IMR-90 (cell line): ENCODE data around the gene OR14I1. TPM values are rescaled to one million over a fixed set of nuclear protein-coding genes. Genes with fewer than 3 reads are reported as not detected.
A peak's percentile ranks its signal among the peaks of the same experiment; 100 is the strongest.

Experiments used
- ATAC-seq: fragments of 200-7000 bp; cut with Tn5 transposase; 2 replicates; pipeline ENCODE4 v1.9.1; 2020; ENCODE audit warnings: low read depth, mild to moderate bottlenecking, moderate library complexity
- BruUV-seq: library from RNA; stranded (reverse); fragments of 400-500 nt; replicated peaks from 2 replicates; lab custom pipeline; 2021; lab: Mats Ljungman, UMichigan
- CTCF ChIA-PET: fragments of 300-600 bp; formaldehyde crosslinking; extraction: SDS; loops from one replicate; lab custom pipeline; 2021; ENCODE audit warnings: antibody characterized with exemption; lab: Yijun Ruan, JAX
- POLR2A ChIA-PET: fragments of 300-600 bp; sonication (Branson Sonifier 250); formaldehyde crosslinking; loops from one replicate; lab custom pipeline; 2022; ENCODE audit warnings: antibody characterized with exemption; ENCODE audit not compliant: unreplicated experiment; lab: Charles Lee
- DNase-seq: peaks from one replicate; pipeline ENCODE4 v3.0.0; 2013
- H2AFZ ChIP-seq: replicated peaks from 2 replicates; pipeline ENCODE3; 2013; ENCODE audit warnings: low read length, mild to moderate bottlenecking; ENCODE audit not compliant: poor library complexity
- H2AK5ac ChIP-seq: 2 replicates; pipeline ENCODE4 v1.6.1; 2013; ENCODE audit warnings: low read depth, low read length, inconsistent platforms
- H2AK9ac ChIP-seq: replicated peaks from 2 replicates; pipeline ENCODE3; 2013; ENCODE audit warnings: mild to moderate bottlenecking, low read depth, low read length, moderate library complexity; ENCODE audit not compliant: poor library complexity
- H2BK120ac ChIP-seq: 2 replicates; pipeline ENCODE4 v1.6.1; 2013; ENCODE audit warnings: low read depth, low read length, inconsistent platforms
- H2BK15ac ChIP-seq: 3 replicates; pipeline ENCODE4 v1.6.1; 2013; ENCODE audit warnings: low read depth, low read length, inconsistent platforms
- H2BK20ac ChIP-seq: 2 replicates; pipeline ENCODE4 v1.6.1; 2013; ENCODE audit warnings: low read depth, mild to moderate bottlenecking, inconsistent platforms, low read length, moderate library complexity
- H2BK5ac ChIP-seq: 2 replicates; pipeline ENCODE4 v1.6.1; 2013; ENCODE audit warnings: mild to moderate bottlenecking, low read depth, low read length, inconsistent platforms; ENCODE audit not compliant: poor library complexity, severe bottlenecking
- H3K14ac ChIP-seq: replicated peaks from 2 replicates; pipeline ENCODE4 v1.6.1; 2013; ENCODE audit warnings: low read depth, low read length, inconsistent platforms
- H3K18ac ChIP-seq: 2 replicates; pipeline ENCODE4 v1.6.1; 2013; ENCODE audit warnings: low read depth, low read length, control low read depth
- H3K23ac ChIP-seq: 2 replicates; pipeline ENCODE4 v1.6.1; 2013; ENCODE audit warnings: low read depth, low read length, inconsistent platforms
- H3K27ac ChIP-seq: 2 replicates; pipeline ENCODE4 v1.5.1; 2013; ENCODE audit warnings: mild to moderate bottlenecking, control low read depth, low read length; ENCODE audit not compliant: insufficient read depth
- H3K27me3 ChIP-seq: 2 replicates; pipeline ENCODE4 v1.6.1; 2013; ENCODE audit warnings: low read length; ENCODE audit not compliant: control insufficient read depth, insufficient read depth
- H3K36me3 ChIP-seq: 2 replicates; pipeline ENCODE4 v1.6.1; 2013; ENCODE audit warnings: low read length, mixed read lengths; ENCODE audit not compliant: control insufficient read depth, insufficient read depth
- H3K4ac ChIP-seq: 2 replicates; pipeline ENCODE4 v1.6.1; 2013; ENCODE audit warnings: low read depth, low read length, inconsistent platforms
- H3K4me1 ChIP-seq: 2 replicates; pipeline ENCODE4 v1.6.1; 2013; ENCODE audit warnings: low read length, mixed read lengths; ENCODE audit not compliant: control insufficient read depth, insufficient read depth
- H3K4me2 ChIP-seq: 2 replicates; pipeline ENCODE4 v1.6.1; 2013; ENCODE audit warnings: low read depth, mild to moderate bottlenecking, control low read depth, low read length, moderate library complexity
- H3K4me3 ChIP-seq: 2 replicates; pipeline ENCODE4 v1.5.1; 2013; ENCODE audit warnings: low read depth, mild to moderate bottlenecking, control low read depth, low read length, moderate library complexity; ENCODE audit not compliant: insufficient read depth
- H3K56ac ChIP-seq: 2 replicates; pipeline ENCODE4 v1.6.1; 2013; ENCODE audit warnings: low read length, inconsistent platforms; ENCODE audit not compliant: insufficient read depth; ENCODE audit errors: extremely low read depth
- H3K79me1 ChIP-seq, 2 experiments: 2 replicates each; pipeline ENCODE4 v1.6.1; 2013; ENCODE audit warnings: low read length in 2 of 2, inconsistent platforms in 1 of 2, low read depth in 1 of 2
- H3K9ac ChIP-seq: 2 replicates; pipeline ENCODE4 v1.6.1; 2013; ENCODE audit warnings: low read depth, low read length, control low read depth
- H3K9me1 ChIP-seq: 2 replicates; pipeline ENCODE4 v1.6.1; 2013; ENCODE audit warnings: low read length, inconsistent platforms; ENCODE audit not compliant: insufficient read depth
- H3K9me3 ChIP-seq: 2 replicates; pipeline ENCODE4 v1.6.1; 2013; ENCODE audit warnings: low read length; ENCODE audit not compliant: control insufficient read depth, insufficient read depth
- H4K20me1 ChIP-seq: 2 replicates; pipeline ENCODE4 v1.6.1; 2013; ENCODE audit warnings: low read length, inconsistent platforms; ENCODE audit not compliant: insufficient read depth
- H4K5ac ChIP-seq: 2 replicates; pipeline ENCODE4 v1.6.1; 2013; ENCODE audit warnings: mild to moderate bottlenecking, low read depth, low read length, control low read depth
- H4K8ac ChIP-seq, 2 experiments: 2 replicates each; pipeline ENCODE4 v1.6.1; 2013; ENCODE audit warnings: low read depth in 2 of 2, low read length in 2 of 2, control low read depth in 1 of 2, inconsistent platforms in 1 of 2
- H4K91ac ChIP-seq: 2 replicates; pipeline ENCODE4 v1.6.1; 2013; ENCODE audit warnings: low read depth, low read length, inconsistent platforms; ENCODE audit not compliant: insufficient read depth
- BHLHE40 ChIP-seq: fragments of 150-350 bp; IDR thresholded peaks from 2 replicates; pipeline ENCODE4 v1.6.1; 2016; ENCODE audit warnings: mild to moderate bottlenecking, low read depth, low read length
- CEBPB ChIP-seq: IDR thresholded peaks from 2 replicates; pipeline ENCODE4 v1.6.1; 2012; ENCODE audit warnings: low read depth, low read length, improper control_type of control experiment
- CHD1 ChIP-seq: IDR thresholded peaks from 2 replicates; pipeline ENCODE4 v1.6.1; 2012; ENCODE audit warnings: low read depth, low read length, improper control_type of control experiment
- FOS ChIP-seq: fragments of 150-350 bp; IDR thresholded peaks from 2 replicates; pipeline ENCODE4 v1.6.1; 2016; ENCODE audit warnings: low read depth, low read length
- MAFK ChIP-seq: IDR thresholded peaks from 2 replicates; pipeline ENCODE4 v1.6.1; 2012; ENCODE audit warnings: low read depth, low read length, improper control_type of control experiment
- MAZ ChIP-seq: IDR thresholded peaks from 2 replicates; pipeline ENCODE4 v1.6.1; 2012; ENCODE audit warnings: low read depth, mild to moderate bottlenecking, low read length, improper control_type of control experiment, moderate library complexity, borderline replicate concordance
- MXI1 ChIP-seq: IDR thresholded peaks from 2 replicates; pipeline ENCODE4 v1.6.1; 2012; ENCODE audit warnings: low read depth, mild to moderate bottlenecking, low read length, moderate library complexity, borderline replicate concordance
- NFE2L2 ChIP-seq: fragments of 150-350 bp; IDR thresholded peaks from 2 replicates; pipeline ENCODE4 v1.6.1; 2016; ENCODE audit warnings: low read depth, mild to moderate bottlenecking, low read length
- POLR2A ChIP-seq: IDR thresholded peaks from 2 replicates; pipeline ENCODE4 v1.6.1; 2012; ENCODE audit warnings: mild to moderate bottlenecking, low read depth, low read length
- RAD21 ChIP-seq: IDR thresholded peaks from 2 replicates; pipeline ENCODE4 v1.6.1; 2012; ENCODE audit warnings: low read length, improper control_type of control experiment
- RCOR1 ChIP-seq: IDR thresholded peaks from 2 replicates; pipeline ENCODE4 v1.6.1; 2012; ENCODE audit warnings: mild to moderate bottlenecking, low read length, improper control_type of control experiment; ENCODE audit not compliant: insufficient replicate concordance
- RFX5 ChIP-seq: IDR thresholded peaks from 2 replicates; pipeline ENCODE4 v1.8.0; 2012; ENCODE audit warnings: low read depth, mild to moderate bottlenecking, low read length, moderate library complexity
- SMC3 ChIP-seq: fragments of 150-350 bp; IDR thresholded peaks from 2 replicates; pipeline ENCODE4 v1.6.1; 2016; ENCODE audit warnings: low read depth, mild to moderate bottlenecking, antibody characterized with exemption, low read length, moderate library complexity
- WGBS, 2 experiments: methylation state at CpG; one replicate each; pipeline versions ENCODE4 v1.1.5 to v1.1.7; 2013; ENCODE audit warnings: missing lambda C conversion rate in 2 of 2; ENCODE audit not compliant: insufficient read length in 1 of 2; ENCODE audit errors: extremely low coverage in 2 of 2; 5-methylcytosine and 5-hydroxymethylcytosine counted together
- dilution Hi-C: fragments of 300-500 bp; cut with HindIII; formaldehyde crosslinking; loops from one replicate; pipeline ENCODE4 v1.14.3; 2018; ENCODE audit warnings: low sequenced_read_pairs; ENCODE audit not compliant: unreplicated experiment
- in situ Hi-C: fragments of 300-500 bp; cut with MboI; formaldehyde crosslinking; loops from 3 replicates; pipeline ENCODE4 v1.14.3; 2019; ENCODE audit warnings: low sequenced_read_pairs, inconsistent platforms, mixed read lengths
- intact Hi-C: fragments of 100-400 bp; cut with micrococcal nuclease; formaldehyde crosslinking; loops from 2 replicates; pipeline ENCODE4 v1.10.0; 2022
- polyA plus RNA-seq, 3 experiments: library from polyadenylated mRNA; depleted of rRNA; stranded (reverse); fragments of >200 nt; gene quantifications; 2 replicates each; pipeline ENCODE4 v1.2.3, GENCODE V29; 2012; ENCODE audit warnings: low replicate concordance in 1 of 3
- total RNA-seq: library from RNA; depleted of rRNA; stranded (reverse); fragments of >200 nt; gene quantifications from 2 replicates; pipeline ENCODE4 v1.2.3, GENCODE V29; 2012
- TF ChIP-seq, protein P1 (sequence below): fragments of 150-350 bp; IDR thresholded peaks from 2 replicates; pipeline ENCODE4 v1.6.1; 2016; ENCODE audit warnings: low read depth, mild to moderate bottlenecking, low read length, moderate library complexity, borderline replicate concordance
- TF ChIP-seq, protein P2 (sequence below): fragments of 150-350 bp; IDR thresholded peaks from 2 replicates; pipeline ENCODE4 v1.6.1; 2017; ENCODE audit warnings: mild to moderate bottlenecking, antibody characterized with exemption, low read length, low read depth
- TF ChIP-seq, protein P3 (sequence below): conservative IDR thresholded peaks from 2 replicates; pipeline ENCODE4 v1.5.1; 2012; ENCODE audit warnings: mild to moderate bottlenecking, low read depth, low read length, improper control_type of control experiment

Gene OR14I1
- total and polyA plus RNA-seq, 2 of the 4 experiments (the other 2 are of a cell fraction), result not detected

DNA sequence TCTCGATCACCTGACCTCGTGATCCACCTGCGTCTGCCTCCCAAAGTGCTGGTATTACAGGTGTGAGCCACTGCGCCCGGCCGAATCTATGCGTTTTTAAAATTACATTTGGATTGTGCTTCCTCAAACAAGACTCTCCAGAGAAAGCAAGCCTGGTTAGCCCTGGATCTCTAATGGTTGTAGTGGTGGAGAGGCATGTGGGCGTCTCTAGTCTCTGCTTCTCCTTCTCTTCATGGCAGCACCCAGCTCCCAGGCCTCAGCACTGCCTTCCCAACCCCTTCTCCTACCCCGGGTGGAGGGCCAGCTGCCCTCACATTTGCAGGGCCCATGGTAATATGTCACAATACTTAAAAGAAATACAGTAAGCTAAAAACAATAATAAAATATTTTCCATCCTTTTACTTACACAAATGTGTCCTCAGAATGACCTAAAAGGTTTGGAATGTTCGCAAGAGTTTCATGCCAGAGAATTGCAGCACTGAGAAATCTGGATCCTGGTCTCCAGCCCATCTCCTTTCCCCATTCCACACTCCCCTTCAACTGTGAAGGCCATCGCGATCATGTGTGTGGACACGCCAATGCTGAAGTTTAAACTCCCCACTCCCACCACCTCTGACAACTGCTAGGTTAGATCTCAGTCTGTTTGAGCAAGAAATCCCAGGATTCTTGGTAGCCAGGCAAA lies 7.0 kb downstream of the OR14I1 start:
- H3K4ac ChIP-seq, result no peak overlapping the region
- H3K56ac ChIP-seq, result no peak overlapping the region
- ChIA-PET CTCF (no interaction called here), POLR2A (no interaction called here)
- H3K9ac ChIP-seq, result no peak overlapping the region
- no CpG with 5 or more reads among the region's 13 CpGs for WGBS, 2 experiments
- intact Hi-C loops (no loop called here), dilution Hi-C loops (no loop called here), in situ Hi-C loops (no loop called here)
- no peak overlapping the region for H2BK15ac ChIP-seq
- no peak for ATAC-seq
- peaks cover 24% of the 10 kb centered on the region for H3K9me3 ChIP-seq
- H2AK9ac ChIP-seq, result no peak overlapping the region
- H4K8ac ChIP-seq, result no peak overlapping the region
- H3K36me3 ChIP-seq, result no peaks in the 10 kb centered on the region
- no peaks in the 10 kb centered on the region for H3K9me1 ChIP-seq
- H3K27me3 ChIP-seq, result no peaks in the 10 kb centered on the region
- H2BK5ac ChIP-seq, result no peak overlapping the region
- H2AK5ac ChIP-seq, result no peak overlapping the region
- H3K14ac ChIP-seq, result no peak overlapping the region
- H3K27ac ChIP-seq, result no peak overlapping the region
- no peak overlapping the region for H4K5ac ChIP-seq
- H2BK120ac ChIP-seq, result no peak overlapping the region
- peak; percentile 5 for DNase-seq
- H3K4me3 ChIP-seq, result no peak overlapping the region
- TF ChIP-seq, protein P1, sequence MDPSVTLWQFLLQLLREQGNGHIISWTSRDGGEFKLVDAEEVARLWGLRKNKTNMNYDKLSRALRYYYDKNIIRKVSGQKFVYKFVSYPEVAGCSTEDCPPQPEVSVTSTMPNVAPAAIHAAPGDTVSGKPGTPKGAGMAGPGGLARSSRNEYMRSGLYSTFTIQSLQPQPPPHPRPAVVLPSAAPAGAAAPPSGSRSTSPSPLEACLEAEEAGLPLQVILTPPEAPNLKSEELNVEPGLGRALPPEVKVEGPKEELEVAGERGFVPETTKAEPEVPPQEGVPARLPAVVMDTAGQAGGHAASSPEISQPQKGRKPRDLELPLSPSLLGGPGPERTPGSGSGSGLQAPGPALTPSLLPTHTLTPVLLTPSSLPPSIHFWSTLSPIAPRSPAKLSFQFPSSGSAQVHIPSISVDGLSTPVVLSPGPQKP, result no peak
- TF ChIP-seq MAFK (no peak), MAZ (no peak), CEBPB (no peak), FOS (no peak), RCOR1 (no peak), NFE2L2 (no peak), RFX5 (no peak), MXI1 (no peak), SMC3 (no peak), BHLHE40 (no peak), POLR2A (no peak), CHD1 (no peak), RAD21 (no peak)
- TF ChIP-seq, protein P2, sequence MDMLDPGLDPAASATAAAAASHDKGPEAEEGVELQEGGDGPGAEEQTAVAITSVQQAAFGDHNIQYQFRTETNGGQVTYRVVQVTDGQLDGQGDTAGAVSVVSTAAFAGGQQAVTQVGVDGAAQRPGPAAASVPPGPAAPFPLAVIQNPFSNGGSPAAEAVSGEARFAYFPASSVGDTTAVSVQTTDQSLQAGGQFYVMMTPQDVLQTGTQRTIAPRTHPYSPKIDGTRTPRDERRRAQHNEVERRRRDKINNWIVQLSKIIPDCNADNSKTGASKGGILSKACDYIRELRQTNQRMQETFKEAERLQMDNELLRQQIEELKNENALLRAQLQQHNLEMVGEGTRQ, result no peak
- TF ChIP-seq, protein P3, sequence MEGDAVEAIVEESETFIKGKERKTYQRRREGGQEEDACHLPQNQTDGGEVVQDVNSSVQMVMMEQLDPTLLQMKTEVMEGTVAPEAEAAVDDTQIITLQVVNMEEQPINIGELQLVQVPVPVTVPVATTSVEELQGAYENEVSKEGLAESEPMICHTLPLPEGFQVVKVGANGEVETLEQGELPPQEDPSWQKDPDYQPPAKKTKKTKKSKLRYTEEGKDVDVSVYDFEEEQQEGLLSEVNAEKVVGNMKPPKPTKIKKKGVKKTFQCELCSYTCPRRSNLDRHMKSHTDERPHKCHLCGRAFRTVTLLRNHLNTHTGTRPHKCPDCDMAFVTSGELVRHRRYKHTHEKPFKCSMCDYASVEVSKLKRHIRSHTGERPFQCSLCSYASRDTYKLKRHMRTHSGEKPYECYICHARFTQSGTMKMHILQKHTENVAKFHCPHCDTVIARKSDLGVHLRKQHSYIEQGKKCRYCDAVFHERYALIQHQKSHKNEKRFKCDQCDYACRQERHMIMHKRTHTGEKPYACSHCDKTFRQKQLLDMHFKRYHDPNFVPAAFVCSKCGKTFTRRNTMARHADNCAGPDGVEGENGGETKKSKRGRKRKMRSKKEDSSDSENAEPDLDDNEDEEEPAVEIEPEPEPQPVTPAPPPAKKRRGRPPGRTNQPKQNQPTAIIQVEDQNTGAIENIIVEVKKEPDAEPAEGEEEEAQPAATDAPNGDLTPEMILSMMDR, result no peak
- H3K4me1 ChIP-seq, result no peaks in the 10 kb centered on the region
- no peak overlapping the region for H4K91ac ChIP-seq
- no peaks in the 10 kb centered on the region for H4K20me1 ChIP-seq
- no TSS peak for BruUV-seq
- no peak overlapping the region for H2BK20ac ChIP-seq
- H3K4me2 ChIP-seq, result no peak overlapping the region
- H2AFZ ChIP-seq, result no peak overlapping the region
- H3K79me1 ChIP-seq, result no peaks in the 10 kb centered on the region
- H3K23ac ChIP-seq, result no peak overlapping the region
- no peak overlapping the region for H3K18ac ChIP-seq
